KBM-7 (cell line): ENCODE data around the gene PRLHR.
"Not testable (repeated sequence)": the region's sequence is repeated elsewhere in the genome, so short reads cannot be mapped to it uniquely, and the experiment has no call there.

Experiments
- DNase-seq: peaks from one replicate; pipeline ENCODE4 v3.0.0-alpha.2; 2015
- in situ Hi-C: fragments of 300-500 bp; cut with MboI; formaldehyde crosslinking; loops from 2 replicates; pipeline ENCODE4 v1.14.3; 2020; ENCODE audit warnings: low sequenced_read_pairs, low pct_unique_long_range_greater_than_20kb, mixed read lengths

The PRLHR gene

DNA sequence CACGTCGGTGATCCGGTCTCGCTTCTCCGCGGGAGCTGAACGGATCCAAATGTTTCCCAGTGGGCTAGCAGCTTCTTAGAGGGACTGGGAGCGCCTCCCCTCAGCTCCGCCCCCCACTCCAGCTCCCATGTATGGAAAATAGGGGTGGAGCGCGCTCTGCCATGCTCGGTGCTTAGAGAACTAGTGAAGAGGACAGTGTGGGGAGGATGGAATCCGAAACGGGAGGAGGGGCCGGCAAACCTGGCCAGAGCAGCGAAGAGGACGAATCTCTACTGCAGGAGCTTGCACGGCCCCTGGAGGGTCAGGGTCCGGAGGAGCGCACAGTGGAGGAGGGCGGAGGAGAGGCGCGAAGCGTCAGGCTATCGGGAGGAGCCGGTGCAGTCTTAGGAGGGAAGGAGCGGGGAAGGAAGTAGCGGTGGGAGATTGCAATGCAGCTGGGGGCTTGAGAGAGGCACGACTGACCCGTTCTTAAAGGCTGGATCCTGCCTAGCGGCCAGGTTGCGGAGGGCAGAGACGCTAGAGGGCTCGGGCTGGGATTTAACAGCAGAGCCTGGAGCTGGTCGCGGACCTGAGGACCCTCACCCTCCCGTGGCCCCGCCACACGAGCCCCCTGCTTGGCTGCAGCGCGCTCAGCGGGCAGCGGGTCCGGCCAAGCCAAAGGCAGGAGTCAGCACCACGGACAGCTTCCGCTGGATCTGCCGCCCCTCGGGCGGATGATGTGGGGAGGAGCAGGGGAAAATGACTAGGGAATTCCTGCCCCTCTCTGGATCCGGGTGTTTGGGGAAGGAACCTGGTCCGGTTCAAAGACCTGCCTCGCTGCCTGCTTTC is at the start of gene PRLHR:
Gene PRLHR (minus strand): TSS at position 51 of the 828 bp plus-strand sequence. CDS start 404 bp downstream, outside the sequence.
- in situ Hi-C loops = no loop called here
- no peak for DNase-seq

DNA sequence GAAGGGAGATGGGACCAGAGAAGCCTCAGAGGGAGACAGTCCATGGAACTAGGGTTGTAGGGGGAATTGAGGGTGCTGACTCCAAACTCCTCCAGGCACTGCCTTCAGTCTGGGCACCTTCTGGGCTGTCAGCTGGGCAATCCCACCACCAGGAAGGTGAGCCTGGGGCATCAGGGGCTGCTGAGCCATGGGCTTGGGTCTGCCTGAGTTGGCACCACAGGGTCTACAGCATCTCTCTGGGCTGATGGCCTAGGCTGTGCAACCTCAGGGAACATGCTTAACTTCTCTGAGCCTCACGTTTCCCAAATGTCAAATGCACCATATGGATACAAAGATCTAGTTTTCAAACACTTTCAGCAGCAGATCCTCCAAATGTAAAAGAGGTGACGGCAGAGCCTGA is 46.8 kb upstream of the PRLHR start:
- in situ Hi-C loops = no loop called here
- no peak for DNase-seq

DNA sequence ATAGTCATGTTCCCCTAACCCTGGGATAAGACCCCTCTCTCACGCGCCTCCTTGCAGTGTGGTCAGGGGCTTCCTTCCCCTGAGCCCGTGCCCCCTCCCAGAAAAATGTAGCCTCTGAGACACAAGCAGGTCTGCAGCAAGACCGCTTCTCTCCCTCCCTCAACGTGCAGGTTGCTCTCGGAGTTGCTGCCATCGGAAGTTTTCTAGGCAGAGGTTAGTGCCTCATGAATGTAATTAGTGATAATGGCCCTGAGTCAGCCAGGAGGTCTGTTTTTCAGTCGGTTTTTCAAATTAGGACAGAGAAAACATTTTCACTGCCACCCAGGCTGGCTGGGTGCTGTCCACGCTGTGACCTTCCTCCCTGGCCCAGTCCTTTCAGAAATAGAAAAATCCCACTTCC is 43.2 kb upstream of the PRLHR start:
- in situ Hi-C loops = no loop called here

DNA sequence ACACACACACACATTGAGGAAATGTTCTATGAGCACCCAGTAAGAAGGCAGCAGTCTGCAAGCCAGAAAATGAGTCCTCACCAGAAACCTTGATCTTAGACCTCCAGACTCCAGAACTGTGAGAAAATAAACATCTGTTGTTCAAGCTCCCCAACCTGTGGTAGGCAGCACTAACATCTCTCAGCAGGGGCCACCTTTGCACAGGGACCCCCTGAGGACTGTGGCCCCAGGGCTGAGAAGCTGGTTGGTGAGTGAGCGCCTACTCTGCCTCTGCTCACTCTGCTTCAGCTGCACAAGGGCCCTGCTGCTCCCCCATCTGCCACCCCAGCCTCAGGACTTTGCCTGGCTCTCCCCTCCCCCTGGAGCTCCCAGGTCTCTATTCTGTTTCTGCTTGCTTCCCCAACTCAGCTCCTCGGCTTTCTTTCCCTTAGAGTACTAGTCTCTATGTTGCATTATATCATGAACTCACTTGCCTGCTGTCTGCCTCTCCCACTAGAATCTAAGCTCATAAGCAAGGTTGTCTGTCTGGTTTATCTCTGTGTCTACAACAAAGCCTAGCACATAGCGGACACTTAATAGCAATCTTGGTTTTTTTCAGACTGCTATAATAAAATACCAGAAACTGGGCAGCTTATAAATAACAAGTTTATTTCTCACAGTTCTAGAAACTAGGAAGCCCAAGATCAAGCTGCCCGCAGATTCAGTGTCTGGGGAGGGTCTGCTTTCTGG is 40.4 kb upstream of the PRLHR start:
- no peak for DNase-seq
- in situ Hi-C loops = no loop called here

More for the DNA sequence above, 43.2 kb upstream of the PRLHR start:
- DNase-seq = no peak

DNA sequence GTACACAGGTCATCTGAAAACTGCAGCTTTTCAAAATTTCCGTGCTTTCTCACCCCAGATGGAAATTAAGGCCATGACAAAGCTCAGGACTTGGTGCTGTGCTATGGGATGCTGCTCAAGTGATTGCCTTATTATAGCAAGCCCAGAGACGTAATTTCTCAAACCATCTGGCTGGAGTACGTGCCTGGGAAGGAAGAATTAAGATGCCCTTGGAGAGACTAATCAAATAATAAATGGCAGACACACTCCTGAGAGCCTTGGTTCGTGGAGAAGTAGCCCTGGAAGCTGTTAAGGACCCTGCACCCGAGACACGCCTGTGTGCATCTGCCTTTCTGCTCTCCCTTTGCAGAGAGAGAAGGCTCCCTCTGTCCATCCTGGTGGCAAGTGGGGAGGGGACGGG is 38.3 kb upstream of the PRLHR start:
- in situ Hi-C loops = no loop called here
- DNase-seq = no peak

DNA sequence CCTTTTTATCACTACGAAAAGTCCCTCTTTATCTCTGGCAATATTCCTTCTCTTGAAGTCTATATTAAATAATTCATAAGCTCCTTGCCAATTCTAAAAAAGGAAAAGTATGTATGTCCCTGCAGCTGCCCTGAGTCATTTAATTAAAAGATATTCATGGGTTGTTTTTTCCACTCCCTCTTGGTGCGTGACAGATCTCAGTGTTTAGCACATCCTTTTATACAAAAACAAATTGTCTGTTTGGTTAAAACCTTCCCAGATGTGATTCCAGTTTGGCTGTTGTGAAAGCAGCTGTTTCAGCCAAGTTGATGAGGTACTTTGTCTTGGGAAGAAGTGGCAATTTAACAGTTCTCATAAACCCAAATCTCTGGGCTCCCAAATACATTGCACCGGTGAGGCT is 33.8 kb upstream of the PRLHR start:
- in situ Hi-C loops = no loop called here
- DNase-seq = no peak

DNA sequence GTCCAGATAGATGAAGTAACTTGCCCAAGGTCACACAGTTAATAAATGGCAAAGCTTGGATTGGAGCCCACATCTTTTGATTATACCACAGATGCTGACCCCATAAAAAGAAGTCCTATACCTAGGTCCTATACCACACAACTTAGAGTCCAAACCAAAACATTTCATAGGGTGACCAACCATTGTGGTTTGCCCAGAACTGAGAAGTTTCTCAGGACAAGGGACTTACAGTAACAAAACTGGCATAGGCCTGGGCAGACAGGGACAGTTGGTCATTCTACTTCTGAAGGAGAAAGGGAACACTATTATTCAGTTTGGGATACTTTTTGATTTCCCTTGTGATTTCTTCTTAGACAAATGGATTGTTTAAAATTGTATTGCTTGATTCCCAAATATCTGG is 32.9 kb upstream of the PRLHR start:
- no peak for DNase-seq
- in situ Hi-C loops = no loop called here

DNA sequence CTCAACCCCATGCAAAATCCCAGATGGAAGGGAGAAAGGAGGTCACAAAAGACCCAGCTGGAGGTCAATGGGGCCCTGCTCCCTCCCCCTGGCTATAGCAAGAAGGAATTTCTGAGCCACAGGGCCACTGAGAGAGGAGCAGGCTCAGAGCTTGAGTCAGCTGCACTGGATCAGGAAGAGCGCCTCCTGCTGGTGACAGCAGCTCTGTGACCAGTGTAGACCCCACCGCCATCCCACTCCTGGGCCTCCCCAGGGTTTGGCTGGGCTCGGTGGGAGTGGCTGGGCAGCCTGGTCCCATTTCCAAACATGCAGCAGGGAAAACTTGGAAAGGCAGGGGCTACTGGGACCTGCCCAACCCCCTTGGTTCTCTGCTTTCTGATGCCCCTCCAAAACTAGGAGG is 31.5 kb upstream of the PRLHR start:
- in situ Hi-C loops = no loop called here
- no peak for DNase-seq

DNA sequence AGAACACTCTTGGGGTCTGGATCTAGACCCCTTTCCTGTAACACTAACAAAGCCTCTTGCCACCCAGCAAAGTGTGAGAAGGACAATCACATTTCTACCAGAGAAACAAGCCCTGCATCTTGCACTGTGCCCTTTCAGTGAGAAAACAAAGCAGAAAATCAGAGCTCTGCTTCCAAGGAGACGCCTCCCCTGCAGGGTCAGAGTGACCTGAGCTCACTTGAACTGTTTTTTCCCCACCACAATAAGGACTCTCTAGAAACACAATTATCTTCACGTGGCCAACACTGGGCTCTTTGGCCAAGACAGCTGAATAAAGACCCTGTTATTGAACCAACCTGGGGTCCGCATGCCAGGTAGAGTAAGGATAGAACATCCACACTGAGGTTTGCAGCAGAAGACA is 30.1 kb upstream of the PRLHR start:
- no peak for DNase-seq
- in situ Hi-C loops = no loop called here

DNA sequence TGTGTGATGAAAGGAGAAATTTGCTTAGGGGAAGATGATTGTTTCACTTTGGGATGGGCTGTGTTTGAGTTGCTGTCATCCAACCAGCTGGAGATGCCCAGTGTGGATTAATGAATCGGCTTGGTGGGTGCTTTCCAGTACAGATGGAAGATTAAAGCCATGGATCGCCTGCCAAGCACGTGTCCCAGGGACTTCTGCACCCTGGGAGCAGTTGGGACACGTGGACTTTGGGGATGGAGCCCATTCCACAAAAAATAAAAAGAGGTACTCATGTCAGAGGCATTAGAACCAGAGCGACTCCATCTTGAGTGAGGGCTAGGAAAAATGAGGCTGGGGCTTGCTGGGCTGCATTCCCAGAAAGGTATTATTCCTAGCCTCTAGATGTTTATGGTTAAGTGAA is 29.3 kb upstream of the PRLHR start:
- no peak for DNase-seq
- in situ Hi-C loops = no loop called here

DNA sequence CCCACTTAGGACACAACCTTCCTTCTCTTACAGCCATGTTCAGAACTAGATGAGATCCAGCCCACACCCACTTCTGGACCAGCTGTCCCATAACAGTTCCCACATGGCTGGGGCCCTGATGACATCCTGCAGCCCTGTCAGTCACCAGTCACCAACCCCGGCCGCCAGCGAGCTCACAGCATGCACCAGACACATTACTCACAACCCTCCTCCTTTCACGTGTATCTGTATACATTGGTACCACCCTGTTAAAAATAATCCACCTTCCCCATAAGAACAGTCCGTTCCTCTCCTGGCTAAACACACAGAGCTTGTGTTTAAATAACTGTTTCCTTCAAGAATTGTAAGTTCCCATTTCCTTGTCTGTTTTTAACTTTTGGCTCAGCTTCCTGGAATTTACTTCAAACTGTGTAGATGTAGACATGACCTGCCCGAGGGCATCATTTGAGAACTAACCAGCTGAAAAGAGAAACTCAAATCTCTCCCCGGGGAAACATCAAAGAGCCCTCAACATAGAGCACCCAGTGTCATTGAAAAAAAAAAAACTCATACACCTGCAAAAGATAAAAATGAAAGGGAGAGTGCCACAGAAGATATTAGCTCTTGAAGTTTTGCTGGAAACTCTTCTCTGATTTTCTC is 26.0 kb upstream of the PRLHR start:
- no peak for DNase-seq
- in situ Hi-C loops = no loop called here

DNA sequence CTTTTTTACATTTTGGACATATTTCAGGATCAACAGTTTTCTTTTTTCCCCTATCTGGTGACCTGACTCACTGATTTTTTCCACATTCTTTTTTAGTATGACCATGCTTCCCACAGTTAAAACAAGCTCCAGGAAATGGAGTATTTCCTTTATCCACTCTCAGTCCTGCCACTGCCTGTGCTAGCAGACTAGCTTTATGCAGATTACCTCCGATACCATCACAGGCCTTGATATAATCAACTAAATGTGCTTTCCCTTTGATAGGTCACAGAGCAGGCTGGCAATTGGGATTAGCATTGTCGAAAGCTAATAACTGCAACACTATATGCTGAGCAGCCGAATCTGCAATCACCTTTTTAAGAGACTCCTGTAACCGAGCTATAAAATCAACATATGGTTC is 18.4 kb upstream of the PRLHR start:
- in situ Hi-C loops, DNase-seq: not testable (repeated sequence)

DNA sequence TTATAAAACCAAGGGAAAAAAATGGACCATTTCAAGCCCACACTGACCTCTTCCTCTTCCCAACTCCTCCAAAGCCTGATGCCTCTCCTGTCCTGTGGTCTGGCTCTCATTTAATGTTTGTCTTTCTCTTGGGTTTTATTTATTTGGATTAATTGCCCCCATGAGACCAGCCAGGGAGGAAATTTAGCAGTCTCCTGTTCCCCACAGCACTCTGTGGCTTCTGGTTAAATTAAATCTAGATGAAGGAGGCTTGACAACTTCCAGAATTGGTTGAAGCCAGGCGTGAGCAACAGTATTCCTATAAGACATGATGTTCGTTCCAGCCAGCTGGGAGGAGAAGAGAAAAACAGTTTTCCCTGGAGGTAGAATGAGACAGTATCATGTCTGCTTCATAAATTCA is 15.1 kb upstream of the PRLHR start:
- no peak for DNase-seq
- in situ Hi-C loops = no loop called here

DNA sequence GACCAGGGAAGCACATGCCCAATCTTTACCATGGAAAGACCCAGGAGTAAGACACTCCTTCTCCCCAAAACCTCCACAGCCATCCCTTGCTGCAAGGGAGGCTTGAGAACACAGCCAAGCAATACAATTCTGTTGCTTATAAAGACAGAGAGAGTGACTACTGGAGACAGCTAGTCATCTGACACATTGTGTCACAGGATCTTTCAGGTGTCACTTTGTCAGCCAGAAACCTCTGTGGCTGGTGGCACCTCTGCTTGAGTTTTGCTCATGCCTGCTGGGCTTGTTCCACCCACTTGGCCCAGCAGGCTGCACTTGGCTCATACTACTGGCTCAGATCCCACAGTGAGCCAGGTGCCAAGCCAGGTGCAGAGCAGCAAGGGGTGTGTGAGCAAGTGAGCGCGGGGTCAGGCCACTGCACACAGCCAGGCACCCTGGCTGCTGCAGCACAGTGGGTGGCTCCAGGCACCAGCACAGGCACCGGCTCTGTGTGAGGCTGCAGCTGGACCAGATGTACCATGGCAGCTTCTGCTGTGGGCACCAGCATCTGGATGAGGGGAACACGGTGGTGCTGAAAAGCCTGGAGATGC is 12.4 kb upstream of the PRLHR start:
- DNase-seq = no peak
- in situ Hi-C loops = no loop called here

DNA sequence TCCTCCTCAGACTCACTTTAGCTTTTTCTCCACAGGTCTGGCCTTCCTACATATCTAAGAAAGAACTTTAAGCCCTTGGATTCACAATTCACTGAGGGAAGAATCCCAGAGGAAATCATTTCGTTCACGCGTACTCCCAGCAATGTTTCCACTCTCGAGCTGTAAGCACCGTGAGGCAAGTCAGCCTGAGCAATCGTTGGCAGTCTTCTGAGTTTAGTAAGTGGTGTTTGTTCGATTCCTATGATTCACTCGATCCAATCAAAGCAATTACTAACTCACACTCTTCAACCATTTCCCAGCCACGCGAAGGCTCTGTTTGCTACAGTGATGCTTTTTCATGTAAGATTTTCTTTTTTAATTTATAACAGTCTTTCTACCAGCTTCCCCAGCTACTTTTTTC is 10.2 kb upstream of the PRLHR start:
- no peak for DNase-seq
- in situ Hi-C loops = no loop called here

DNA sequence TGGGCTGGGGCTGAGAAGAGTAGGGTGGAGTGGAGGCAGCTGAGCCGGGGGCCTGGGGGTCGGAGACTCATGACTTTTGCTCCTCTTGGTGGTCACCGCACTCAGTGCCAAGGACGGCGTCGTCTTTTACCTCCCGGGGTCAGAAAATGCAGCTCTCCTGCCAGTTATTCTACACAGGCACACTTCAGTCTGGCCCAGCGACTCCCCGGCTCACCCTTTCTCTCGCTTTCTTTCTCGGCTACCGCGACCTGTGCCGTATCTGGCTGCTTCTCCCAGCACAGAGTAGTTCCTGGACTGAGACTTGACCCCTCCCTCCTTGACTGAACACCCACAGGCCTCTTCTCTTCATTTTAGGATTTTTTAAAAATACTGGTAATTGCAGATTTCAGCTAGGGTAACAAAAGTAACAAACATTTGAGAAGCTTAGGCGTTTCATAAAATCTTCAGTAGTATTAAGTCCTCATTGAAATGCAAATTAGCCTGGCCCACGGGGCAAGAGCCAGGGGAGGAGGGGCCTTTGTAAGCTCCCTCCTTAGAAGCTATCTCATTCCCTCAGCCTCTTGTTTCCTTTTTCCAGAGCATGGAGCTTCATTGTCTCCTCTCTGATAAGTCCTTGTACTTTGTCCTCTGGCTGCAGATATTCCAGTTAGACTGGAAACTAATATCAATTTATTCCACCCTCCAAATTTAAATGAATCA is 1.1 kb upstream of the PRLHR start:
- DNase-seq = no peak
- in situ Hi-C loops = no loop called here

DNA sequence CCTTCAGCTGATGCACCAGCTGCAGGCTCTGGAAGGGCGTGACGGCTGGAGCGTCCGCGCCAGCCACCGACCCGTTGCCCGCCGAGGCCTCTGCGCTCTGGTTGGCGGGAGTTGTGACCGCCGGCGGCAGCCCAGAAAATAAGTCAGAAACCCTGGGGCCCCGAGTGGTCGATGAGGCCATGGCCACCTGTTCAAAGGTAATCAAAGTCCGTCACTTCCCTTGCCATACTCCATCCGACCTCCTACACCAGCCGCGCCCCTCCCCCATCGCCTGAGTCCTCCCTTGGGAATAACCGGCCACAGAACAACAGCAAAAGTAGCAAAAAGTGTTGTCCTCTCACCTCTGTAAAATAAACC is 406 bp downstream of the PRLHR start:
- in situ Hi-C loops = no loop called here
- DNase-seq = no peak

DNA sequence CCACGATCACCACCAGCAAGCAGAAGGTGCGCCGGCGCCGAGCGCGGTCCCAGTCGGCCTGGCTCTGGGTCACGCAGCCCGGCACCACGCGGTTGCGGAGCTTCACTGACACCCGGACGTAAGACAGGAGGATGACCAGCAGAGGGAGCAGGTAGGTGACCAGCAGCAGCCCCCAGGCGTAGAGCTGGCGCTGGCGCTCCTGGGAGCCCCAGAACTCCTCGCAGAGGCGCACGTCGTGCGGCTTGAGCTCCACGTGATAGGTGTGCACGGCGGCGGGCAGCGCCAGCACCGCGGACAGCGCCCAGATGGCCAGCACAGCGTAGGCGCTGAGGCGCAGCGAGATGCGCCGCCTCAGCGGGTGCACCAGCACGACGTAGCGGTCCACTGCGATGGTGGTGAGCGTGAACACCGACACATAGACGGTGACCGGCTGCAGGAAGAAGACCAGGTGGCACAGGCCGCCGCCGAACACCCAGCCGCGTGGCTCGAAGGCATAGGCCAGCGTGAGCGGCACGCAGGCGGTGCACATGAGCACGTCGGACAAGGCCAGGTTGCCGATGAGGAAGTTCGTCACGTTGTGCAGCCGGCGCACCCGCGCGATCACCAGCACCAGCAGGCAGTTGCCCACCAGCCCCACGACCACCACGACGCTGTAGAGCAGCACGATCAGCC is 920 bp downstream of the PRLHR start:
- in situ Hi-C loops = no loop called here
- no peak for DNase-seq
